MM.1S (cell line): ENCODE measurements around the gene CAPN6.
A peak's percentile ranks its signal among the peaks of the same experiment; 100 is the strongest.

Source experiments
- DNase-seq: peaks from one replicate; pipeline ENCODE4 v3.0.0-alpha.2; 2015
- H2AFZ ChIP-seq: fragments of 300-600 bp; sonication (generic); 2 replicates; pipeline ENCODE4 v1.6.0; 2016; ENCODE audit warnings: antibody characterized with exemption, low read length
- H3F3A ChIP-seq: fragments of 300-600 bp; sonication (generic); 2 replicates; pipeline ENCODE4 v1.6.1; 2016; ENCODE audit warnings: mild to moderate bottlenecking, antibody characterized with exemption, low read length, moderate library complexity, mixed read lengths; ENCODE audit not compliant: insufficient read depth
- H3K27ac ChIP-seq: fragments of 300-600 bp; sonication (generic); 2 replicates; pipeline ENCODE4 v1.5.1; 2016; ENCODE audit warnings: mild to moderate bottlenecking, low read length
- H3K27me3 ChIP-seq: fragments of 300-600 bp; sonication (generic); replicated peaks from 2 replicates; pipeline ENCODE4 v1.6.0; 2016; ENCODE audit warnings: low read length; ENCODE audit not compliant: insufficient read depth
- H3K36me3 ChIP-seq: fragments of 300-600 bp; sonication (generic); replicated peaks from 2 replicates; pipeline ENCODE4 v1.6.1; 2016; ENCODE audit warnings: mild to moderate bottlenecking, low read length, mixed read lengths; ENCODE audit not compliant: insufficient read depth
- H3K4me1 ChIP-seq: fragments of 300-600 bp; sonication (generic); 2 replicates; pipeline ENCODE4 v1.6.1; 2016; ENCODE audit warnings: low read length, mixed read lengths
- H3K4me2 ChIP-seq: fragments of 300-600 bp; sonication (generic); 2 replicates; pipeline ENCODE4 v1.6.0; 2016; ENCODE audit warnings: low read depth, low read length
- H3K4me3 ChIP-seq: fragments of 300-600 bp; sonication (generic); 2 replicates; pipeline ENCODE4 v1.5.1; 2016; ENCODE audit warnings: low read length, mixed read lengths
- H3K79me2 ChIP-seq: fragments of 300-600 bp; sonication (generic); 2 replicates; pipeline ENCODE4 v1.6.1; 2016; ENCODE audit warnings: mixed run types, low read length, mixed read lengths
- H3K9ac ChIP-seq: fragments of 300-600 bp; sonication (generic); 2 replicates; pipeline ENCODE4 v1.6.1; 2016; ENCODE audit warnings: low read length, mixed read lengths
- H3K9me2 ChIP-seq: fragments of 300-600 bp; sonication (generic); replicated peaks from 2 replicates; pipeline ENCODE4 v1.6.1; 2016; ENCODE audit warnings: mild to moderate bottlenecking, low read length, mixed read lengths; ENCODE audit not compliant: insufficient read depth
- H3K9me3 ChIP-seq: fragments of 300-600 bp; sonication (generic); replicated peaks from 2 replicates; pipeline ENCODE4 v1.6.1; 2016; ENCODE audit warnings: mild to moderate bottlenecking, low read length, mixed read lengths; ENCODE audit not compliant: insufficient read depth
- H4K20me1 ChIP-seq: fragments of 300-600 bp; sonication (generic); 2 replicates; pipeline ENCODE4 v1.6.1; 2016; ENCODE audit warnings: mild to moderate bottlenecking, low read length, moderate library complexity, mixed read lengths; ENCODE audit not compliant: insufficient read depth
- EZH2 ChIP-seq: fragments of 300-600 bp; sonication (generic); optimal IDR thresholded peaks from 2 replicates; pipeline ENCODE3; 2017; ENCODE audit warnings: low read depth, mild to moderate bottlenecking, antibody characterized with exemption, low read length, mixed read lengths
- EZH2phosphoT487 ChIP-seq: fragments of 300-600 bp; sonication (generic); IDR thresholded peaks from 2 replicates; pipeline ENCODE4 v1.6.1; 2018; ENCODE audit warnings: antibody characterized with exemption, low read length
- TF ChIP-seq, protein P1 (sequence below): fragments of 300-600 bp; sonication (generic); IDR thresholded peaks from 2 replicates; pipeline ENCODE4 v1.5.1; 2016; ENCODE audit warnings: antibody characterized with exemption, low read length, mixed read lengths

The CAPN6 gene, protein sequence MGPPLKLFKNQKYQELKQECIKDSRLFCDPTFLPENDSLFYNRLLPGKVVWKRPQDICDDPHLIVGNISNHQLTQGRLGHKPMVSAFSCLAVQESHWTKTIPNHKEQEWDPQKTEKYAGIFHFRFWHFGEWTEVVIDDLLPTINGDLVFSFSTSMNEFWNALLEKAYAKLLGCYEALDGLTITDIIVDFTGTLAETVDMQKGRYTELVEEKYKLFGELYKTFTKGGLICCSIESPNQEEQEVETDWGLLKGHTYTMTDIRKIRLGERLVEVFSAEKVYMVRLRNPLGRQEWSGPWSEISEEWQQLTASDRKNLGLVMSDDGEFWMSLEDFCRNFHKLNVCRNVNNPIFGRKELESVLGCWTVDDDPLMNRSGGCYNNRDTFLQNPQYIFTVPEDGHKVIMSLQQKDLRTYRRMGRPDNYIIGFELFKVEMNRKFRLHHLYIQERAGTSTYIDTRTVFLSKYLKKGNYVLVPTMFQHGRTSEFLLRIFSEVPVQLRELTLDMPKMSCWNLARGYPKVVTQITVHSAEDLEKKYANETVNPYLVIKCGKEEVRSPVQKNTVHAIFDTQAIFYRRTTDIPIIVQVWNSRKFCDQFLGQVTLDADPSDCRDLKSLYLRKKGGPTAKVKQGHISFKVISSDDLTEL

DNA sequence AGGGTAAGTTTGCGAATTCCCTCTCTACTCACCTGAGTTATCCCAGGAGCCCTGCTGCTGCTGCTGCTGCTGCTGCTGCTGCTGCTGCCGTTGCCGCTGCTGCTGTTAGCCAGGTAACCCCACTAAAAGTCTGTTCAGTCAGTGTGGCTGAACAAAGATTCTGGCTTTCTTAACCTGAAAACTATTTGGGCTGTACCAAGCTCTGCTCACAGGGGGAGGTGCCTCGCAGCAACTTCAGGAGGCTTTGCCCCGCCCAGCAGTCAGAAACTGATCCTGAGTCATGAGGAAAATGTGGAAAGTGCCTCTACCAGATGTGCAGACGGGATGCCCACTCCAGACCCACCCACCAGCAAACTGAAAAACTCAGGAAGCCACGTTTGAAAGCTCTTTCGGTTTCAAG is at the start of gene CAPN6:
Gene CAPN6, minus strand, starts transcription at position 145 of the 400 bp plus-strand sequence. CDS start 6,547 bp downstream, outside the sequence.
- Histone ChIP-seq H4K20me1 (no peaks in the 10 kb centered on the region), H3K4me1 (peaks cover 10% of the 10 kb centered on the region), H3K79me2 (no peaks in the 10 kb centered on the region), H3K9ac (no peak within 1 kb of the TSS), H3K4me3 (peak within 1 kb of the TSS; percentile 11), H3K27ac (no peak within 1 kb of the TSS; the same call in 1 of the 2 replicates), H3K9me3 (no peaks in the 10 kb centered on the region), H3K27me3 (no peaks in the 10 kb centered on the region), H2AFZ (no peak within 1 kb of the TSS; the same call in 1 of the 2 replicates), H3K36me3 (no peaks in the 10 kb centered on the region), H3K9me2 (no peaks in the 10 kb centered on the region), H3F3A (peaks cover 13% of the 10 kb centered on the region), H3K4me2 (peak within 1 kb of the TSS; percentile 40)
- peak; percentile 42 for DNase-seq
- TF ChIP-seq EZH2 (no peak), EZH2phosphoT487 (no peak)
- TF ChIP-seq, protein P1, sequence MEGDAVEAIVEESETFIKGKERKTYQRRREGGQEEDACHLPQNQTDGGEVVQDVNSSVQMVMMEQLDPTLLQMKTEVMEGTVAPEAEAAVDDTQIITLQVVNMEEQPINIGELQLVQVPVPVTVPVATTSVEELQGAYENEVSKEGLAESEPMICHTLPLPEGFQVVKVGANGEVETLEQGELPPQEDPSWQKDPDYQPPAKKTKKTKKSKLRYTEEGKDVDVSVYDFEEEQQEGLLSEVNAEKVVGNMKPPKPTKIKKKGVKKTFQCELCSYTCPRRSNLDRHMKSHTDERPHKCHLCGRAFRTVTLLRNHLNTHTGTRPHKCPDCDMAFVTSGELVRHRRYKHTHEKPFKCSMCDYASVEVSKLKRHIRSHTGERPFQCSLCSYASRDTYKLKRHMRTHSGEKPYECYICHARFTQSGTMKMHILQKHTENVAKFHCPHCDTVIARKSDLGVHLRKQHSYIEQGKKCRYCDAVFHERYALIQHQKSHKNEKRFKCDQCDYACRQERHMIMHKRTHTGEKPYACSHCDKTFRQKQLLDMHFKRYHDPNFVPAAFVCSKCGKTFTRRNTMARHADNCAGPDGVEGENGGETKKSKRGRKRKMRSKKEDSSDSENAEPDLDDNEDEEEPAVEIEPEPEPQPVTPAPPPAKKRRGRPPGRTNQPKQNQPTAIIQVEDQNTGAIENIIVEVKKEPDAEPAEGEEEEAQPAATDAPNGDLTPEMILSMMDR: no peak

DNA sequence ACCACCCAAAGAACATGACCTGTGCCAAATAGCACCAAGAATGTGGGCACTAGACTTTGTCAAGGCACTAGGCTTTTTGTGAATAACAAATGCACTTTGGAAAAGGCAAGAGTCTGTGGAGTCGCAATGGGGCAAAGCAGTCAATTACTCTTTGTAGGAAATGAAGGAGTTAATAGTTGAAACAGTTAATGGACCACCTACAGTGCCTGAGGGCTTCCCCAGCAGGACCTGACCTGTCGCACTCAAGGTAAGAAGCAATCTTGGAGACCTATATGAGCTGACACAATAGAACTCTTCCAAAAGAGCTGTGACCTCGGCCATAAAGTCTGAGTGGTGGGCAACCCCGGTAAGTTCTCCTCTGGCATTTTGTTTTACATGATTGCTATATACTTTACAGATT is 49.2 kb upstream of the CAPN6 start:
- H3K4me1 ChIP-seq: no peaks in the 10 kb centered on the region
- no peaks in the 10 kb centered on the region for H4K20me1 ChIP-seq
- DNase-seq: no peak
- no peak overlapping the region for H3K4me3 ChIP-seq
- TF ChIP-seq, protein P1: no peak
- TF ChIP-seq EZH2phosphoT487: no peak
- no peak for TF ChIP-seq EZH2
- H3K27me3 ChIP-seq: no peaks in the 10 kb centered on the region
- H3K79me2 ChIP-seq: no peaks in the 10 kb centered on the region
- H3K36me3 ChIP-seq: no peaks in the 10 kb centered on the region
- no peaks in the 10 kb centered on the region for H3K9me3 ChIP-seq
- no peak overlapping the region for H3K9ac ChIP-seq
- H3F3A ChIP-seq: no peaks in the 10 kb centered on the region
- no peaks in the 10 kb centered on the region for H3K9me2 ChIP-seq
- no peak overlapping the region for H3K27ac ChIP-seq
- no peak overlapping the region for H3K4me2 ChIP-seq
- no peak overlapping the region for H2AFZ ChIP-seq

DNA sequence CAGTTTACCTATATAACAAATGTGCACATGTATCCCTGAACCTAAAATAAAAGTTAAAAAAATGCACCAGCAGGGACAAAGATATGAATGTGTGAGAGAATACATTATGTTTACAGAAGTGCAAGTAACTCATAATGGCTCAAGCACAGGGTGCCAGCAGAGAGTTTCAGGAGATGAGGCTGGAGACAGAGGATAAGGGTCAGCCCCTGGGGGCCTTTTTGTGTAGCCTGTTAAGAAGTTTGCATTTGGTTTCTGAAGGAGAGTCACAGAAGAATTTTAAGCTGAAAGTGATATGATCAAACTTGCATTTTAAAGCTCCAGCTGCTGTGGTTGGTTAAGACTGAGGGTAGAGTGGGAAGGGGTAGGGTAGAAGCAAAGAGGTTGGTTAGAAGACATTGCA is 48.6 kb upstream of the CAPN6 start:
- H3K27ac ChIP-seq: no peak overlapping the region
- H3K9ac ChIP-seq: no peak overlapping the region

More for the DNA sequence above, 48.6 kb upstream of the CAPN6 start:
- no peaks in the 10 kb centered on the region for H3K9me3 ChIP-seq
- H2AFZ ChIP-seq: no peak overlapping the region
- H3K4me1 ChIP-seq: no peaks in the 10 kb centered on the region
- no peak for TF ChIP-seq EZH2
- TF ChIP-seq, protein P1: no peak
- TF ChIP-seq EZH2phosphoT487: no peak
- no peaks in the 10 kb centered on the region for H3K79me2 ChIP-seq
- no peaks in the 10 kb centered on the region for H4K20me1 ChIP-seq
- no peak overlapping the region for H3K4me3 ChIP-seq
- H3K36me3 ChIP-seq: no peaks in the 10 kb centered on the region
- no peak for DNase-seq
- no peak overlapping the region for H3K4me2 ChIP-seq
- H3K27me3 ChIP-seq: no peaks in the 10 kb centered on the region
- no peaks in the 10 kb centered on the region for H3K9me2 ChIP-seq
- H3F3A ChIP-seq: no peaks in the 10 kb centered on the region
